Measurements from ENCODE around the gene ACSBG1. TPM values are rescaled to one million over a fixed set of nuclear protein-coding genes. Genes with fewer than 3 reads are reported as not detected.

The ACSBG1 gene
- polyA plus RNA-seq, 1 donor from 2014 or later = 0.32 TPM

GRCh38 chr15:78212546-78213424, 21.6 kb downstream of the ACSBG1 start:
- H3K4me2 ChIP-seq (ENCODE audit: low read length) = no peak overlapping the region
- H3K79me2 ChIP-seq (replicated peaks; ENCODE audit: insufficient read depth, low read length) = no peaks in the 10 kb centered on the region
- H2AFZ ChIP-seq (ENCODE audit: low read depth, low read length) = no peak overlapping the region
- no peaks in the 10 kb centered on the region for H3K9me3 ChIP-seq (ENCODE audit: low read length)
- H3K4me3 ChIP-seq (ENCODE audit: low read length) = no peak overlapping the region
- H3K9me2 ChIP-seq (ENCODE audit: insufficient read depth, low read length) = no peaks in the 10 kb centered on the region
- no peaks in the 10 kb centered on the region for H3F3A ChIP-seq (ENCODE audit: insufficient read depth, low read length, poor library complexity, severe bottlenecking)
- H3K36me3 ChIP-seq (ENCODE audit: insufficient read depth, low read length) = no peaks in the 10 kb centered on the region
- no peaks in the 10 kb centered on the region for H3K27me3 ChIP-seq (ENCODE audit: insufficient read depth, low read depth, low read length)
- H3K27ac ChIP-seq (ENCODE audit: low read length) = no peak overlapping the region
- TF ChIP-seq TAF1 (IDR thresholded peaks at IDR 0.05; ENCODE audit: low read depth) (no peak), EP300 (conservative IDR thresholded peaks at IDR 0.05; ENCODE audit: poor library complexity, severe bottlenecking) (no peak), EZH2 (IDR thresholded peaks at IDR 0.05; ENCODE audit: borderline replicate concordance, insufficient read depth, low read length, poor library complexity, severe bottlenecking) (no peak), RAD21 (conservative IDR thresholded peaks at IDR 0.05) (no peak), MXI1 (conservative IDR thresholded peaks at IDR 0.05; ENCODE audit: poor library complexity, severe bottlenecking) (no peak), SMC3 (conservative IDR thresholded peaks at IDR 0.05; ENCODE audit: poor library complexity) (no peak), POLR2AphosphoS5 (IDR thresholded peaks at IDR 0.05) (no peak), REST (IDR thresholded peaks at IDR 0.05; ENCODE audit: borderline replicate concordance) (no peak)
- TF ChIP-seq, protein P1, sequence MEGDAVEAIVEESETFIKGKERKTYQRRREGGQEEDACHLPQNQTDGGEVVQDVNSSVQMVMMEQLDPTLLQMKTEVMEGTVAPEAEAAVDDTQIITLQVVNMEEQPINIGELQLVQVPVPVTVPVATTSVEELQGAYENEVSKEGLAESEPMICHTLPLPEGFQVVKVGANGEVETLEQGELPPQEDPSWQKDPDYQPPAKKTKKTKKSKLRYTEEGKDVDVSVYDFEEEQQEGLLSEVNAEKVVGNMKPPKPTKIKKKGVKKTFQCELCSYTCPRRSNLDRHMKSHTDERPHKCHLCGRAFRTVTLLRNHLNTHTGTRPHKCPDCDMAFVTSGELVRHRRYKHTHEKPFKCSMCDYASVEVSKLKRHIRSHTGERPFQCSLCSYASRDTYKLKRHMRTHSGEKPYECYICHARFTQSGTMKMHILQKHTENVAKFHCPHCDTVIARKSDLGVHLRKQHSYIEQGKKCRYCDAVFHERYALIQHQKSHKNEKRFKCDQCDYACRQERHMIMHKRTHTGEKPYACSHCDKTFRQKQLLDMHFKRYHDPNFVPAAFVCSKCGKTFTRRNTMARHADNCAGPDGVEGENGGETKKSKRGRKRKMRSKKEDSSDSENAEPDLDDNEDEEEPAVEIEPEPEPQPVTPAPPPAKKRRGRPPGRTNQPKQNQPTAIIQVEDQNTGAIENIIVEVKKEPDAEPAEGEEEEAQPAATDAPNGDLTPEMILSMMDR (IDR thresholded peaks at IDR 0.05; ENCODE audit: poor library complexity, severe bottlenecking) = no peak
- H3K9ac ChIP-seq (ENCODE audit: low read length) = no peak overlapping the region
- no peaks in the 10 kb centered on the region for H4K20me1 ChIP-seq (ENCODE audit: insufficient read depth)

- no peak overlapping the region for H3K27ac ChIP-seq (ENCODE audit: low read length)
- H2AFZ ChIP-seq (ENCODE audit: low read depth, low read length) = no peak overlapping the region
- no peaks in the 10 kb centered on the region for H3F3A ChIP-seq (ENCODE audit: insufficient read depth, low read length, poor library complexity, severe bottlenecking)
- no peak overlapping the region for H3K4me2 ChIP-seq (ENCODE audit: low read length)
- H3K9me3 ChIP-seq (ENCODE audit: low read length) = no peaks in the 10 kb centered on the region
- H3K27me3 ChIP-seq (ENCODE audit: insufficient read depth, low read depth, low read length) = no peaks in the 10 kb centered on the region
- TF ChIP-seq EP300 (conservative IDR thresholded peaks at IDR 0.05; ENCODE audit: poor library complexity, severe bottlenecking) (no peak), EZH2 (IDR thresholded peaks at IDR 0.05; ENCODE audit: borderline replicate concordance, insufficient read depth, low read length, poor library complexity, severe bottlenecking) (no peak), POLR2AphosphoS5 (IDR thresholded peaks at IDR 0.05) (no peak)
- no peak overlapping the region for H3K9ac ChIP-seq (ENCODE audit: low read length)
- H3K79me2 ChIP-seq (replicated peaks; ENCODE audit: insufficient read depth, low read length) = no peaks in the 10 kb centered on the region
- no peaks in the 10 kb centered on the region for H3K9me2 ChIP-seq (ENCODE audit: insufficient read depth, low read length)
- H3K36me3 ChIP-seq (ENCODE audit: insufficient read depth, low read length) = no peaks in the 10 kb centered on the region
- H3K4me3 ChIP-seq (ENCODE audit: low read length) = no peak overlapping the region
- no peaks in the 10 kb centered on the region for H4K20me1 ChIP-seq (ENCODE audit: insufficient read depth)
Observed at GRCh38 chr15:78212008-78212407, 22.4 kb downstream of the ACSBG1 start.
